Right lobe of liver (tissue), 4 donors: ENCODE data around the gene AQP12A.
"Not testable (repeated sequence)": the region's sequence is repeated elsewhere in the genome, so short reads cannot be mapped to it uniquely, and the experiment has no call there.

Experiments used
- CTCF ChIP-seq, 4 donors: fragments of 200-600 bp in 3 of 4; fragments of 450-650 bp in 1 of 4; IDR thresholded peaks; one replicate each; pipeline versions ENCODE4 v1.5.1 to v1.8.0; 2016 to 2022; ENCODE audit warnings: antibody characterized with exemption in 4 of 4, mild to moderate bottlenecking in 2 of 4
- POLR2A ChIP-seq: fragments of 450-650 bp; IDR thresholded peaks from one replicate; pipeline ENCODE4 v1.6.1; 2017; ENCODE audit warnings: antibody characterized with exemption, mild to moderate bottlenecking
- donor health status: DM: no; HTN: no; CAD: no.
- donor health status: DM: no; HTN: no; CAD: no.
- donor health status: DM: no; HTN: yes; CAD: no.

- not testable (repeated sequence) for TF ChIP-seq CTCF (IDR thresholded peaks at IDR 0.05); POLR2A
These were observed 13.6 kb upstream of the AQP12A start for GRCh38 chr2:240678043-240678442.
